Fibroblast of lung (primary cell): ENCODE results near the gene TC2N.

Experiments
- CTCF ChIP-seq, 2 donors: IDR thresholded peaks in 1 of 2; conservative IDR thresholded peaks in 1 of 2; 1 replicate in 1 of 2; 2 replicates in 1 of 2; pipeline ENCODE4 v1.5.1; 2011 to 2012; ENCODE audit warnings: low read length in 2 of 2, control low read depth in 1 of 2, inconsistent platforms in 1 of 2, low read depth in 1 of 2, mild to moderate bottlenecking in 1 of 2
- EZH2 ChIP-seq: IDR thresholded peaks from 2 replicates; pipeline ENCODE4 v1.5.1; 2012; ENCODE audit warnings: low read length, control low read depth, mild to moderate bottlenecking; ENCODE audit errors: missing control alignments

- TF ChIP-seq CTCF (conservative IDR thresholded peaks at IDR 0.05 in 1 of 2, IDR thresholded peaks at IDR 0.05 in 1 of 2; ENCODE audit: low read depth in 1 of 2, low read length in 2 of 2) (no peak), EZH2 (no peak)
Observed at GRCh38 chr14:91889477-91890211, 22.3 kb upstream of the TC2N start.
